OCI-LY7 (cell line): ENCODE measurements around the gene CLPSL2. TPM values are rescaled to one million over a fixed set of nuclear protein-coding genes. Genes with fewer than 3 reads are reported as not detected.

Experiments
- BruUV-seq: library from RNA; stranded (reverse); fragments of 400-500 nt; replicated peaks from 2 replicates; lab custom pipeline; 2021; lab: Mats Ljungman, UMichigan
- CTCF ChIA-PET: fragments of 300-600 bp; sonication (Branson Sonifier 250); formaldehyde crosslinking; loops from one replicate; lab custom pipeline; 2022; ENCODE audit warnings: antibody characterized with exemption; ENCODE audit not compliant: unreplicated experiment; lab: Charles Lee
- POLR2A ChIA-PET: fragments of 300-600 bp; sonication (Branson Sonifier 250); formaldehyde crosslinking; loops from one replicate; lab custom pipeline; 2022; ENCODE audit warnings: antibody characterized with exemption; lab: Charles Lee
- DNase-seq: peaks from one replicate; pipeline ENCODE4 v3.0.0-alpha.2; 2015; ENCODE audit warnings: low spot score
- H2AFZ ChIP-seq: fragments of 200-600 bp; sonication (generic), shearing (Covaris generic); 2 replicates; pipeline ENCODE4 v1.6.1; 2014; ENCODE audit warnings: mild to moderate bottlenecking, antibody characterized with exemption, low read length, moderate library complexity
- H3K27ac ChIP-seq: fragments of 200-600 bp; sonication (generic); 2 replicates; pipeline ENCODE4 v1.5.1; 2014; ENCODE audit warnings: mixed run types, low read depth, mild to moderate bottlenecking, moderate library complexity, low read length, inconsistent platforms; ENCODE audit not compliant: poor library complexity, severe bottlenecking
- H3K36me3 ChIP-seq: fragments of 200-600 bp; sonication (generic); 2 replicates; pipeline ENCODE4 v1.6.1; 2014; ENCODE audit warnings: mild to moderate bottlenecking, antibody characterized with exemption, low read length, moderate library complexity, mixed read lengths; ENCODE audit not compliant: insufficient read depth
- H3K4me1 ChIP-seq: fragments of 200-600 bp; sonication (generic); 2 replicates; pipeline ENCODE4 v1.5.1; 2014; ENCODE audit warnings: mild to moderate bottlenecking, low read length; ENCODE audit not compliant: insufficient read depth, poor library complexity, severe bottlenecking
- H3K4me2 ChIP-seq: fragments of 200-600 bp; sonication (generic); 2 replicates; pipeline ENCODE4 v1.6.1; 2014; ENCODE audit warnings: mild to moderate bottlenecking, low read length
- H3K4me3 ChIP-seq: fragments of 200-600 bp; sonication (generic); 2 replicates; pipeline ENCODE4 v1.5.1; 2014; ENCODE audit warnings: mild to moderate bottlenecking, low read depth, low read length; ENCODE audit not compliant: poor library complexity, severe bottlenecking
- H3K79me2 ChIP-seq: fragments of 200-600 bp; sonication (generic); 2 replicates; pipeline ENCODE4 v1.6.1; 2016; ENCODE audit warnings: low read depth, mild to moderate bottlenecking, low read length, moderate library complexity, mixed read lengths; ENCODE audit not compliant: insufficient read depth
- H3K9me2 ChIP-seq: fragments of 200-600 bp; sonication (generic); 2 replicates; pipeline ENCODE4 v1.6.1; 2016; ENCODE audit warnings: mild to moderate bottlenecking, low read length, mixed read lengths; ENCODE audit not compliant: insufficient read depth
- H3K9me3 ChIP-seq: fragments of 200-600 bp; sonication (generic); 2 replicates; pipeline ENCODE4 v1.6.1; 2014; ENCODE audit warnings: mild to moderate bottlenecking, mixed run types, low read length, mixed read lengths
- H4K20me1 ChIP-seq: fragments of 200-600 bp; sonication (generic); 2 replicates; pipeline ENCODE4 v1.6.1; 2014; ENCODE audit warnings: mild to moderate bottlenecking, antibody characterized with exemption, low read length, moderate library complexity, mixed read lengths; ENCODE audit not compliant: insufficient read depth
- CTCF ChIP-seq: fragments of 200-600 bp; sonication (generic); conservative IDR thresholded peaks from 2 replicates; pipeline ENCODE4 v1.5.1; 2014; ENCODE audit warnings: mild to moderate bottlenecking, antibody characterized with exemption, low read length, moderate library complexity, mixed read lengths
- EZH2phosphoT487 ChIP-seq: fragments of 200-600 bp; sonication (generic); IDR thresholded peaks from 2 replicates; pipeline ENCODE4 v1.6.1; 2018; ENCODE audit warnings: low read depth, borderline replicate concordance, mild to moderate bottlenecking, mixed run types, antibody characterized with exemption, low read length, moderate library complexity, mixed read lengths
- intact Hi-C: fragments of 100-400 bp; cut with micrococcal nuclease; formaldehyde crosslinking; loops from one replicate; pipeline ENCODE4 v1.10.0; 2022; ENCODE audit not compliant: unreplicated experiment
- total RNA-seq, 2 experiments: library from RNA; depleted of rRNA in 1 of 2; stranded (reverse); fragments of >200 nt in 1 of 2; shearing (Covaris generic) in 1 of 2; gene quantifications; 2 replicates each; pipeline ENCODE4 v1.2.3, GENCODE V29; 2014 to 2022

Gene CLPSL2
- total RNA-seq, 2 experiments from 2014 or later: not detected

- no peak overlapping the region for H3K27ac ChIP-seq
- POLR2A ChIA-PET: no interaction called here
- no peaks in the 10 kb centered on the region for H3K36me3 ChIP-seq
- no peak overlapping the region for H3K4me2 ChIP-seq
- DNase-seq: no peak
- H3K9me2 ChIP-seq: no peaks in the 10 kb centered on the region
- H3K79me2 ChIP-seq: no peaks in the 10 kb centered on the region
- H3K4me1 ChIP-seq: no peaks in the 10 kb centered on the region
- no peaks in the 10 kb centered on the region for H3K9me3 ChIP-seq
- CTCF ChIA-PET: no interaction called here
- H4K20me1 ChIP-seq: no peaks in the 10 kb centered on the region
- intact Hi-C loops: no loop called here
- H2AFZ ChIP-seq: no peak overlapping the region
- TF ChIP-seq CTCF: no peak
- no peak for TF ChIP-seq EZH2phosphoT487
- no TSS peak for BruUV-seq
- no peak overlapping the region for H3K4me3 ChIP-seq
These were observed 48.3 kb downstream of the CLPSL2 start for GRCh38 chr6:35824552-35825192.

Other genes with a start within 250 kb of the CLPSL2 start
- gene FKBP5, start 87.7 kb upstream of the CLPSL2 start, total RNA-seq (2014; rRNA removed; shearing (Covaris generic)): 42.5 and 43.2 TPM in 2 replicates
- gene FKBP5, start 87.7 kb upstream of the CLPSL2 start, total RNA-seq (2022): 79.1 and 81.4 TPM in 2 replicates
- 3.4 and 3.7 TPM in 2 replicates for gene ARMC12, start 39.6 kb upstream of the CLPSL2 start, total RNA-seq (2014; rRNA removed; shearing (Covaris generic))
- 4.4 and 4.9 TPM in 2 replicates for gene ARMC12, start 39.6 kb upstream of the CLPSL2 start, total RNA-seq (2022)
- not detected in 2 replicates for gene CLPSL1, start 4.4 kb downstream of the CLPSL2 start, total RNA-seq (2014; rRNA removed; shearing (Covaris generic))
- gene CLPSL1, start 4.4 kb downstream of the CLPSL2 start, total RNA-seq (2022): not detected in 2 replicates
- not detected in 2 replicates for gene CLPS, start 20.7 kb downstream of the CLPSL2 start, total RNA-seq (2014; rRNA removed; shearing (Covaris generic))
- not detected in 2 replicates for gene CLPS, start 20.7 kb downstream of the CLPSL2 start, total RNA-seq (2022)
- gene LHFPL5, start 28.8 kb downstream of the CLPSL2 start, total RNA-seq (2014; rRNA removed; shearing (Covaris generic)): not detected in 2 replicates
- not detected in 2 replicates for gene LHFPL5, start 28.8 kb downstream of the CLPSL2 start, total RNA-seq (2022)
- 75.6 and 86.0 TPM in 2 replicates for gene SRPK1, start 144.5 kb downstream of the CLPSL2 start, total RNA-seq (2014; rRNA removed; shearing (Covaris generic))
- 109 and 126 TPM in 2 replicates for gene SRPK1, start 144.5 kb downstream of the CLPSL2 start, total RNA-seq (2022)
- gene SLC26A8, start 248.0 kb downstream of the CLPSL2 start, total RNA-seq (2014; rRNA removed; shearing (Covaris generic)): not detected in 2 replicates
- gene SLC26A8, start 248.0 kb downstream of the CLPSL2 start, total RNA-seq (2022): not detected in 2 replicates